ENCODE measurements around the gene CLASP1.
"Not testable (repeated sequence)": the region's sequence is repeated elsewhere in the genome, so short reads cannot be mapped to it uniquely, and the experiment has no call there.

Gene CLASP1

GRCh38 chr2:121613152-121613551 is 36.1 kb downstream of the CLASP1 start:
- TF ChIP-seq ESRRG (CRISPR knock-in tag; IDR thresholded peaks at IDR 0.05) (no peak), CREB5 (CRISPR knock-in tag; IDR thresholded peaks at IDR 0.05; ENCODE audit: low read depth) (no peak), ZNF70 (CRISPR knock-in tag; IDR thresholded peaks at IDR 0.05) (no peak), SNAI2 (CRISPR knock-in tag; IDR thresholded peaks at IDR 0.05) (no peak), ARNTL (CRISPR knock-in tag; IDR thresholded peaks at IDR 0.05; ENCODE audit: borderline replicate concordance, low read depth) (no peak), CSDC2 (CRISPR knock-in tag; IDR thresholded peaks at IDR 0.05) (no peak), ZNF8 (CRISPR knock-in tag; IDR thresholded peaks at IDR 0.05) (no peak), ZFP30 (CRISPR knock-in tag; IDR thresholded peaks at IDR 0.05) (no peak)
- TF ChIP-seq, protein P1, sequence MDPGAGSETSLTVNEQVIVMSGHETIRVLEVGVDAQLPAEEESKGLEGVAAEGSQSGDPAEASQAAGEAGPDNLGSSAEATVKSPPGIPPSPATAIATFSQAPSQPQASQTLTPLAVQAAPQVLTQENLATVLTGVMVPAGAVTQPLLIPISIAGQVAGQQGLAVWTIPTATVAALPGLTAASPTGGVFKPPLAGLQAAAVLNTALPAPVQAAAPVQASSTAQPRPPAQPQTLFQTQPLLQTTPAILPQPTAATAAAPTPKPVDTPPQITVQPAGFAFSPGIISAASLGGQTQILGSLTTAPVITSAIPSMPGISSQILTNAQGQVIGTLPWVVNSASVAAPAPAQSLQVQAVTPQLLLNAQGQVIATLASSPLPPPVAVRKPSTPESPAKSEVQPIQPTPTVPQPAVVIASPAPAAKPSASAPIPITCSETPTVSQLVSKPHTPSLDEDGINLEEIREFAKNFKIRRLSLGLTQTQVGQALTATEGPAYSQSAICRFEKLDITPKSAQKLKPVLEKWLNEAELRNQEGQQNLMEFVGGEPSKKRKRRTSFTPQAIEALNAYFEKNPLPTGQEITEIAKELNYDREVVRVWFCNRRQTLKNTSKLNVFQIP (CRISPR knock-in tag; IDR thresholded peaks at IDR 0.05; ENCODE audit: borderline replicate concordance, low read depth): no peak
- no peak for ATAC-seq

DNA sequence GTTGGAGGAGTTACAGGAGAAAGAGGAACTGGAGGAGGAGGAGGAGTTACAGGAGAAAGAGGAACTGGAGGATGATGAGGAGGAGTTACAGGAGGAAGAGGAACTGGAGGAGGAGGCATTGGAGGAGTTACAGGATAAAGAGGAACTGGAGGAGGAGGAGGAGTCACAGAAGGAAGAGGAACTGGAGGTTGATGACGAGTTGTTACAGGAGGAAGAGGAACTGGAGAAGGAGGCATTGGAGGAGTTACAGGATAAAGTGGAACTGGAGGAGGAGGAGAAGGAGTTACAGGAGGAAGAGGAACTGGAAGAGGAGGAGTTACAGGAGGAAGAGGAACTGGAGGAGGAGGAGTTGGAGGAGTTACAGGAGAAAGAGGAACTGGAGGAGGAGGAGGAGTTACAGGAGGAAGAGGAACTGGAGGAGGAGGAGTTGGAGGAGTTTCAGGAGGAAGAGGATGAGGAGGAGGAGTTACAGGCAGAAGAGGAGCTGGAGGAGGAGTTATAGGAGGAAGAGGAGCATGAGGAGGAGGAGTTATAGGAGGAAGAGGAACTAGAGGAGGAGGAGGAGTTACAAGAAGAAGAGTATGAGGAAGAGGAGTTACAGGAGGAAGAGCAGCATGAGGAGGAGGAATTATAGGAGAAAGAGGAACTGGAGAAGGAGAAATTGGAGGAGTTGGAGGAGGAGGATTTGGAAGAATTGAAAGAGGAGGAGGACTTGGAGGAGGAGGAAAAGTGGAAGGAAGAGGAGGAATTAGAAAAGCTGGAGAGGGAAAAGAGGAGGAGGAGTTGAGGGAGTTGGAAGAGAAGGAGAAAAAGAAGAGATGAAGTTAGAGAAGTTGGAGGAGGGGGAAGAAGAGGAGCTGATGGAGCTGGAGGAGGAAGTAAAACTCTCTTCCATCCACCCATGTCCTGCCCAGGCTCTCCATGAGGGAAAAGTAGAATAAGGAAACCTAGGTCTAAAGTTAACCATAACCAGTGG is 37.2 kb downstream of the CLASP1 start:
- no peak for TF ChIP-seq CSDC2 (CRISPR knock-in tag; IDR thresholded peaks at IDR 0.05)
- no peak for TF ChIP-seq TOX (CRISPR knock-in tag; IDR thresholded peaks at IDR 0.05; ENCODE audit: borderline replicate concordance)
- TF ChIP-seq BACH2 (CRISPR knock-in tag; IDR thresholded peaks at IDR 0.05; ENCODE audit: borderline replicate concordance): no peak
- no peak for TF ChIP-seq ZNF70 (CRISPR knock-in tag; IDR thresholded peaks at IDR 0.05)
- no peak for TF ChIP-seq ZFP30 (CRISPR knock-in tag; IDR thresholded peaks at IDR 0.05)
- TF ChIP-seq ESRRG (CRISPR knock-in tag; IDR thresholded peaks at IDR 0.05): no peak
- TF ChIP-seq ZFP3 (CRISPR knock-in tag; IDR thresholded peaks at IDR 0.05): no peak
- TF ChIP-seq ISL1 (CRISPR knock-in tag; IDR thresholded peaks at IDR 0.05): no peak
- TF ChIP-seq RARB (CRISPR knock-in tag; IDR thresholded peaks at IDR 0.05): no peak
- no peak for TF ChIP-seq CSRNP3 (CRISPR knock-in tag; IDR thresholded peaks at IDR 0.05)
- no peak for TF ChIP-seq GLIS3 (CRISPR knock-in tag; IDR thresholded peaks at IDR 0.05)
- no peak for TF ChIP-seq ZNF8 (CRISPR knock-in tag; IDR thresholded peaks at IDR 0.05)
- no peak for TF ChIP-seq TCF4 (CRISPR knock-in tag; IDR thresholded peaks at IDR 0.05; ENCODE audit: borderline replicate concordance)
- ATAC-seq: no peak

- ATAC-seq: not testable (repeated sequence)
Observed at GRCh38 chr2:121611048-121611649, 38.1 kb downstream of the CLASP1 start.

DNA sequence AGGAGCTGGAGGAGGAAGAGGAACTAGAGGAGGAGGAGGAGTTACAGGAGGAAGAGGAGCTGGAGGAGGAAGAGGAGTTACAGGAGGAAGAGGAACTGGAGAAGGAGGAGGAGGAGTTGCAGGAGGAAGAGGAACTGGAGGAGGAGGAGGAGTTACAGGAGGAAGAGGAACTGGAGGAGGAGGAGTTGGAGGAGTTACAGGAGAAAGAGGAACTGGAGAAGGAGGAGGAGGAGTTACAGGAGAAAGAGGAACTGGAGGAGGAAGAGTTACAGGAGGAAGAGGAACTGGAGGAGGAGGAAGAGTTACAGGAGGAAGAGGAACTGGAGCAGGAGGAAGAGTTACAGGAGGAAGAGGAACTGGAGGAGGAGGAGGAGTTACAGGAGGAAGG is 38.8 kb downstream of the CLASP1 start:
- ATAC-seq: not testable (repeated sequence)

DNA sequence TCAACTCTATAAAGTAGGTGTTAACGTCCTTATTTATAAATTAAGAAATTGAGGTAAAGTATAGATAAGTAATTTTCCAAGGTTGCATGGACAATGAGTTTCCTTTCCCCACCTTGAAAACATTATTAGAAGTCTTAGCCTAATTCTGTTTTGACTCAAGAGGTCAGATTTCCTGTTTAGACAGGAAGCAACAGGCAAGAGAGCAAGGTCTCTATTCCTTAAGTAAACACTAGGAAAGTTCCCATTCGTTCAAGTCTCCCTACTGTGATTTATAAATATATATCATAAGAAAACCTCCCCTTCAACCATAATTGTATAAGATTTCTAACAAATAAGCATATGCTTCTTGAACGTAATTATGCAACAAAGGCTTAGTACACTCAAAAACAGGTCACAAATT is 40.3 kb downstream of the CLASP1 start:
- TF ChIP-seq OSR1 (CRISPR knock-in tag; IDR thresholded peaks at IDR 0.05) (no peak), ZNF70 (CRISPR knock-in tag; IDR thresholded peaks at IDR 0.05) (no peak), ZNF8 (CRISPR knock-in tag; IDR thresholded peaks at IDR 0.05) (no peak), ISL1 (CRISPR knock-in tag; IDR thresholded peaks at IDR 0.05) (no peak), ARNTL (CRISPR knock-in tag; IDR thresholded peaks at IDR 0.05; ENCODE audit: borderline replicate concordance, low read depth) (no peak), ZNF565 (CRISPR knock-in tag; conservative IDR thresholded peaks at IDR 0.05; ENCODE audit: low read depth) (no peak), TCF4 (CRISPR knock-in tag; IDR thresholded peaks at IDR 0.05; ENCODE audit: borderline replicate concordance) (no peak), CSRNP3 (CRISPR knock-in tag; IDR thresholded peaks at IDR 0.05) (no peak), PATZ1 (CRISPR knock-in tag; IDR thresholded peaks at IDR 0.05; ENCODE audit: borderline replicate concordance) (no peak), CREB5 (CRISPR knock-in tag; IDR thresholded peaks at IDR 0.05; ENCODE audit: low read depth) (no peak), CSDC2 (CRISPR knock-in tag; IDR thresholded peaks at IDR 0.05) (no peak), ZFP3 (CRISPR knock-in tag; IDR thresholded peaks at IDR 0.05) (no peak), PPARA (CRISPR knock-in tag; IDR thresholded peaks at IDR 0.05; ENCODE audit: borderline replicate concordance) (no peak), BACH2 (CRISPR knock-in tag; IDR thresholded peaks at IDR 0.05; ENCODE audit: borderline replicate concordance) (no peak), GLIS3 (CRISPR knock-in tag; IDR thresholded peaks at IDR 0.05) (no peak)
- ATAC-seq: no peak

Data from SK-N-SH treated with all-trans-retinoic acid at 6 μM for 48 hours (cell line).